ENCODE data around the gene ATP9B. TPM values are rescaled to one million over a fixed set of nuclear protein-coding genes. Genes with fewer than 3 reads are reported as not detected.

The ATP9B gene
- total and polyA plus RNA-seq, 2 donors = 14.9 to 19.3 TPM

DNA sequence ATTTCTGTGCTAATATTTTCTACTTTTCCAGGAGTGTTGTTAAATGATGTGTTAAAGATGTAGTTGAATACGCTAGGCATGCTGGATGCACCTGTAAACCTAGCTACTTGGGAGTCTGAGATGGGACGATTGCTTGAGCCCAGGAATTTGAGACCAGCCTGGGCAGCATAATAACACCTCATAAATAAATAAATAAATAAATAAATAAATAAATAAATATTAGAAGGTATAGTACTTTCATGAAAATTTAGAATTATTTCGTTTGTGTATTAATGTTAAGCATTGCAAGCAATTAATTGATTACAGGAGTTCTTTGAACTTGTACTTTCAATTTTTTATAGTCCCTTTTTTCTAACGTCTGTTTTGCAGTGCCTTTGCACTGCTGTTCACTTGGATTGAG lies 137.2 kb downstream of the ATP9B start:
- Histone ChIP-seq H3K27ac (ENCODE audit: low read depth in 1 of 2, low read length in 1 of 2) (no peak overlapping the region), H3K4me1 (ENCODE audit: control insufficient read depth in 2 of 2, insufficient read depth in 2 of 2, low read length in 2 of 2) (no peaks in the 10 kb centered on the region), H3K36me3 (ENCODE audit: control insufficient read depth in 2 of 2, insufficient read depth in 2 of 2, low read length in 1 of 2) (peaks cover 13 to 29% of the 10 kb centered on the region in 2 donors), H3K27me3 (ENCODE audit: control insufficient read depth in 2 of 2, insufficient read depth in 1 of 2, low read length in 1 of 2) (no peaks in the 10 kb centered on the region), H3K9me3 (ENCODE audit: control insufficient read depth in 2 of 2, insufficient read depth in 1 of 2, low read length in 1 of 2) (no peaks in the 10 kb centered on the region), H3K4me3 (ENCODE audit: low read length in 2 of 2) (no peak overlapping the region)
- DNase-seq (ENCODE audit: low read depth in 6 of 9, low spot score in 9 of 9) = no peak
- 98% methylated on average over 4 of the region's 4 CpGs for WGBS

- Histone ChIP-seq H3K36me3 (ENCODE audit: control insufficient read depth in 2 of 2, insufficient read depth in 2 of 2, low read length in 1 of 2) (peaks cover 13 to 29% of the 10 kb centered on the region in 2 donors), H3K27ac (ENCODE audit: low read depth in 1 of 2, low read length in 1 of 2) (no peak overlapping the region), H3K4me3 (ENCODE audit: low read length in 2 of 2) (no peak overlapping the region), H3K4me1 (ENCODE audit: control insufficient read depth in 2 of 2, insufficient read depth in 2 of 2, low read length in 2 of 2) (no peaks in the 10 kb centered on the region), H3K27me3 (ENCODE audit: control insufficient read depth in 2 of 2, insufficient read depth in 1 of 2, low read length in 1 of 2) (no peaks in the 10 kb centered on the region), H3K9me3 (ENCODE audit: control insufficient read depth in 2 of 2, insufficient read depth in 1 of 2, low read length in 1 of 2) (no peaks in the 10 kb centered on the region)
- WGBS = 97% methylated on average over 5 of the region's 5 CpGs
- no peak for DNase-seq (ENCODE audit: low read depth in 6 of 9, low spot score in 9 of 9)
These were observed 139.7 kb downstream of the ATP9B start for GRCh38 chr18:79208906-79209305.

- Histone ChIP-seq H3K27me3 (ENCODE audit: control insufficient read depth in 2 of 2, insufficient read depth in 1 of 2, low read length in 1 of 2) (no peaks in the 10 kb centered on the region), H3K36me3 (ENCODE audit: control insufficient read depth in 2 of 2, insufficient read depth in 2 of 2, low read length in 1 of 2) (peaks cover 13 to 29% of the 10 kb centered on the region in 2 donors), H3K9me3 (ENCODE audit: control insufficient read depth in 2 of 2, insufficient read depth in 1 of 2, low read length in 1 of 2) (no peaks in the 10 kb centered on the region), H3K27ac (ENCODE audit: low read depth in 1 of 2, low read length in 1 of 2) (peak overlapping the region in 1 of 2 donors; percentile 42), H3K4me1 (ENCODE audit: control insufficient read depth in 2 of 2, insufficient read depth in 2 of 2, low read length in 2 of 2) (no peaks in the 10 kb centered on the region), H3K4me3 (ENCODE audit: low read length in 2 of 2) (no peak overlapping the region)
- no peak for DNase-seq (ENCODE audit: low read depth in 6 of 9, low spot score in 9 of 9)
- WGBS = 98% methylated on average over 16 of the region's 16 CpGs
These were observed 141.1 kb downstream of the ATP9B start for GRCh38 chr18:79210002-79210910.

DNA sequence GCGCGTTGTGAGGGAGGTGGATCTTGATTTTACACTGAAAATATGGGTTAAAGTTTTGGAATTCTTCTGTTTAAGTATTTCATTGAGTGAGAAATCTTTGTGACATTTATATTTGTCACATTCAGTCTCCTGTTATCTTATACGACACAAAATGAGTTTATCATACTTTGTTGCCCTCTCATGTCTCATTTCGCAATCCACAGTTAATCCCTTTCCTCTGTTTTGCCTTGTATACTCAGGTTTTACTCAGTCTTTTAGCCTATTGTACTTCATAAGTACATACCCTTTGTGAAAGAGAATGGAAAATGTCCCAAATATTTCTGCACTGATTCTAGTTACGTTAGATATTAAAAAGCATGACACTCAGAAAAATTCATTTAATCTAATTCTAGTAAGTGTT lies 142.7 kb downstream of the ATP9B start:
- no peaks in the 10 kb centered on the region for H3K9me3 ChIP-seq (ENCODE audit: control insufficient read depth in 2 of 2, insufficient read depth in 1 of 2, low read length in 1 of 2)
- no peaks in the 10 kb centered on the region for H3K27me3 ChIP-seq (ENCODE audit: control insufficient read depth in 2 of 2, insufficient read depth in 1 of 2, low read length in 1 of 2)
- DNase-seq (ENCODE audit: low read depth in 6 of 9, low spot score in 9 of 9) = no peak

DNA sequence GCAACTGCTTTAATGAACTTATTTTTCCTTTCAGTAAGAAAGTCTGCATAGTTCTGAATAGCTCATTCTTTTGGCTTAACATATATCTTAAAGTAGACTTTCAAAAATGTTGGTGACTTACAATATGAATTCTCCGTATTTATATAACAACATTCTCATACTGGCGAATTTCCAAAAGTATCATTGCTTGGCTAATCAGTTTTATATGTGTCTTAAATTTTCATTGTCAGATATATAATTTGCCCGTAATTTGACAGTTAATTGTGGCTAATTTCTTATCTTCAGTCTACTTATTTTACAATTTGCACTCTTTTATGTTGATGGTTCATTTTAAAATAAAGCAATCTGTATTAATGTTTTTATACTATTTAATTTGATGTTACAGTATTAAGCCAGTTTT lies 144.9 kb downstream of the ATP9B start:
- H3K4me1 ChIP-seq (ENCODE audit: control insufficient read depth in 2 of 2, insufficient read depth in 2 of 2, low read length in 2 of 2) = no peaks in the 10 kb centered on the region
- over 99% methylated on average over 3 of the region's 3 CpGs for WGBS
- no peak for DNase-seq (ENCODE audit: low read depth in 6 of 9, low spot score in 9 of 9)

More for the DNA sequence above, 142.7 kb downstream of the ATP9B start:
- Histone ChIP-seq H3K4me1 (ENCODE audit: control insufficient read depth in 2 of 2, insufficient read depth in 2 of 2, low read length in 2 of 2) (no peaks in the 10 kb centered on the region), H3K4me3 (ENCODE audit: low read length in 2 of 2) (no peak overlapping the region), H3K36me3 (ENCODE audit: control insufficient read depth in 2 of 2, insufficient read depth in 2 of 2, low read length in 1 of 2) (peaks cover 13 to 28% of the 10 kb centered on the region in 2 donors), H3K27ac (ENCODE audit: low read depth in 1 of 2, low read length in 1 of 2) (no peak overlapping the region)
- 98% methylated on average over 5 of the region's 5 CpGs for WGBS

GRCh38 chr18:79216176-79216575 lies 147.0 kb downstream of the ATP9B start:
- no peaks in the 10 kb centered on the region for H3K4me1 ChIP-seq (ENCODE audit: control insufficient read depth in 2 of 2, insufficient read depth in 2 of 2, low read length in 2 of 2)
- peaks cover 0 to 2% of the 10 kb centered on the region in 2 donors for H3K36me3 ChIP-seq (ENCODE audit: control insufficient read depth in 2 of 2, insufficient read depth in 2 of 2, low read length in 1 of 2)
- H3K27me3 ChIP-seq (ENCODE audit: control insufficient read depth in 2 of 2, insufficient read depth in 1 of 2, low read length in 1 of 2) = no peaks in the 10 kb centered on the region
- H3K9me3 ChIP-seq (ENCODE audit: control insufficient read depth in 2 of 2, insufficient read depth in 1 of 2, low read length in 1 of 2) = no peaks in the 10 kb centered on the region
- no peak overlapping the region for H3K27ac ChIP-seq (ENCODE audit: low read depth in 1 of 2, low read length in 1 of 2)
- no peak overlapping the region for H3K4me3 ChIP-seq (ENCODE audit: low read length in 2 of 2)
- no peak for DNase-seq (ENCODE audit: low read depth in 6 of 9, low spot score in 9 of 9)
- 97% methylated on average over 6 of the region's 6 CpGs for WGBS

More for the DNA sequence above, 144.9 kb downstream of the ATP9B start:
- Histone ChIP-seq H3K36me3 (ENCODE audit: control insufficient read depth in 2 of 2, insufficient read depth in 2 of 2, low read length in 1 of 2) (peaks cover under 1 to 13% of the 10 kb centered on the region in 2 donors), H3K4me3 (ENCODE audit: low read length in 2 of 2) (no peak overlapping the region), H3K27me3 (ENCODE audit: control insufficient read depth in 2 of 2, insufficient read depth in 1 of 2, low read length in 1 of 2) (no peaks in the 10 kb centered on the region), H3K9me3 (ENCODE audit: control insufficient read depth in 2 of 2, insufficient read depth in 1 of 2, low read length in 1 of 2) (no peaks in the 10 kb centered on the region), H3K27ac (ENCODE audit: low read depth in 1 of 2, low read length in 1 of 2) (no peak overlapping the region)

DNA sequence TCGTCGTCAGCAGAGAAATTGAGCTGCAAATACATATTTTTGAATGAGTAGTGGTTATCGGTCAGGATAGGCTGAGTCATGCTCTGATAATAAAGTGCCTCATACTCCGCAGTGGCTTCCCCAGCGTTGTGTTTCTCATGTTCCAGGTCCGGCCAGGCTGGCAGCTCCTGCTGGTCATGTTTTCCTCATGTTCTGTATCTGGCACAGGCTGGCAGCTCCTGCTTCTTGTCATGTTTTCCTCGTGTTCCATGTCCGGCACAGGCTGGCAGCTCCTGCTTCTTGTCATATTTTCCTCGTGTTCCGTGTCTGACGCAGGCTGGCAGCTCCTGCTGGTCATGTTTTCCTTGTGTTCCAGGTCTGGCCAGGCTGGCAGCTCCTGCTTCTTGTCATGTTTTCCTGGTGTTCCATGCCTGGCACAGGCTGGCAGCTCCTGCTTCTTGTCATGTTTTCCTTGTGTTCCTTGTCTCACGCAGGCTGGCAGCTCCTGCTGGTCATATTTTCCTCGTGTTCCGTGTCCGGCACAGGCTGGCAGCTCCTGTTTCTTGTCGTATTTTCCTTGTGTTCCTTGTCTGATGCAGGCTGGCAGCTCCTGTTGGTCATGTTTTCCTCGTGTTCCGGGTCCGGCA lies 148.9 kb downstream of the ATP9B start:
- no peak for DNase-seq (ENCODE audit: low read depth in 6 of 9, low spot score in 9 of 9)
- H3K36me3 ChIP-seq (ENCODE audit: control insufficient read depth in 2 of 2, insufficient read depth in 2 of 2, low read length in 1 of 2) = peaks cover 0 to 2% of the 10 kb centered on the region in 2 donors
- H3K27ac ChIP-seq (ENCODE audit: low read depth in 1 of 2, low read length in 1 of 2) = no peak overlapping the region

DNA sequence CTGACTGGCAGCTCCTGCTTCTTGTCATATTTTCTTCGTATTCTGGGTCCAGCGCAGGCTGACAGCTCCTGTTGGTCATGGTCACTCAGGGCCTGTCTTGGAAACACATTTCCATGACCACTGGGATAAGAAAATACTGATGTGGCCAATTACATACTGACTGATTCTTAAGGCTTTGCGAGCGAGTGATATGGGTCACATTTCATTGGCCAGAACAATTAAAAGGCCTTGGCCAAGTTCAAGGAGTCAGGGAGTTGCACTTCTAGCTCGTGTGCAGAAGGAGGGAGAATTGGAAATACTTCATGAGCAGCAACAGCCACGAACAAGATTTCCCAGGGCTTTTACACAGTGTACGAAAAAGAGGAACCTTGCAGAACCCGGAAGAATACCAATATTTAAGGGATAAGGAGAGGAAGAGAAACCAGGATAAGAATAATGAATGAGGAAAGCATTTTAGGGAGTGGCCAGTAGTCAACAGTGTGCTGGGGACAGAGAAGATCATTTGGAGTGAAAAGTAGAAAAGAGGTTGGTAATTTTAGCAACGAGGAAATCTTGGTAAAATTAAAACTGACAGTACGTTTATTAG lies 149.5 kb downstream of the ATP9B start:
- Histone ChIP-seq H3K27me3 (ENCODE audit: control insufficient read depth in 2 of 2, insufficient read depth in 1 of 2, low read length in 1 of 2) (no peaks in the 10 kb centered on the region), H3K9me3 (ENCODE audit: control insufficient read depth in 2 of 2, insufficient read depth in 1 of 2, low read length in 1 of 2) (no peaks in the 10 kb centered on the region), H3K36me3 (ENCODE audit: control insufficient read depth in 2 of 2, insufficient read depth in 2 of 2, low read length in 1 of 2) (peaks cover 0 to 2% of the 10 kb centered on the region in 2 donors), H3K4me3 (ENCODE audit: low read length in 2 of 2) (no peak overlapping the region), H3K4me1 (ENCODE audit: control insufficient read depth in 2 of 2, insufficient read depth in 2 of 2, low read length in 2 of 2) (no peaks in the 10 kb centered on the region), H3K27ac (ENCODE audit: low read depth in 1 of 2, low read length in 1 of 2) (no peak overlapping the region)
- 87% methylated on average over 10 of the region's 10 CpGs for WGBS
- no peak for DNase-seq (ENCODE audit: low read depth in 6 of 9, low spot score in 9 of 9)

More for the DNA sequence above, 148.9 kb downstream of the ATP9B start:
- Histone ChIP-seq H3K27me3 (ENCODE audit: control insufficient read depth in 2 of 2, insufficient read depth in 1 of 2, low read length in 1 of 2) (no peaks in the 10 kb centered on the region), H3K9me3 (ENCODE audit: control insufficient read depth in 2 of 2, insufficient read depth in 1 of 2, low read length in 1 of 2) (no peaks in the 10 kb centered on the region), H3K4me3 (ENCODE audit: low read length in 2 of 2) (no peak overlapping the region), H3K4me1 (ENCODE audit: control insufficient read depth in 2 of 2, insufficient read depth in 2 of 2, low read length in 2 of 2) (no peaks in the 10 kb centered on the region)
- WGBS = 99% methylated on average over 19 of the region's 19 CpGs

- H3K9me3 ChIP-seq (ENCODE audit: control insufficient read depth in 2 of 2, insufficient read depth in 1 of 2, low read length in 1 of 2) = no peaks in the 10 kb centered on the region
- peaks cover 0 to 2% of the 10 kb centered on the region in 2 donors for H3K36me3 ChIP-seq (ENCODE audit: control insufficient read depth in 2 of 2, insufficient read depth in 2 of 2, low read length in 1 of 2)
- H3K27me3 ChIP-seq (ENCODE audit: control insufficient read depth in 2 of 2, insufficient read depth in 1 of 2, low read length in 1 of 2) = no peaks in the 10 kb centered on the region
- DNase-seq (ENCODE audit: low read depth in 6 of 9, low spot score in 9 of 9) = no peak
- no peaks in the 10 kb centered on the region for H3K4me1 ChIP-seq (ENCODE audit: control insufficient read depth in 2 of 2, insufficient read depth in 2 of 2, low read length in 2 of 2)
- H3K27ac ChIP-seq (ENCODE audit: low read depth in 1 of 2, low read length in 1 of 2) = no peak overlapping the region
- H3K4me3 ChIP-seq (ENCODE audit: low read length in 2 of 2) = no peak overlapping the region
- WGBS = 97% methylated on average over 5 of the region's 5 CpGs
These were observed 151.9 kb downstream of the ATP9B start for GRCh38 chr18:79221136-79221535.
